KOPT-K1 (cell line): Measurements from ENCODE around the gene CLTCL1.
"Not testable (repeated sequence)": the region's sequence is repeated elsewhere in the genome, so short reads cannot be mapped to it uniquely, and the experiment has no call there.

Experiments
- H3K27ac ChIP-seq: fragments of 200-600 bp; sonication (generic); 2 replicates; pipeline ENCODE4 v1.5.1; 2016; ENCODE audit warnings: antibody characterized with exemption, mild to moderate bottlenecking, low read depth, low read length; ENCODE audit not compliant: poor library complexity, severe bottlenecking
- H3K36me3 ChIP-seq: fragments of 200-600 bp; sonication (generic); 2 replicates; pipeline ENCODE4 v1.5.1; 2017; ENCODE audit warnings: antibody characterized with exemption, mild to moderate bottlenecking, low read length, moderate library complexity; ENCODE audit not compliant: insufficient read depth
- H3K9me3 ChIP-seq: fragments of 200-600 bp; sonication (generic); 2 replicates; pipeline ENCODE4 v1.5.1; 2017; ENCODE audit warnings: antibody characterized with exemption, low read length, mild to moderate bottlenecking; ENCODE audit not compliant: insufficient read depth, poor library complexity, severe bottlenecking

The CLTCL1 gene

DNA sequence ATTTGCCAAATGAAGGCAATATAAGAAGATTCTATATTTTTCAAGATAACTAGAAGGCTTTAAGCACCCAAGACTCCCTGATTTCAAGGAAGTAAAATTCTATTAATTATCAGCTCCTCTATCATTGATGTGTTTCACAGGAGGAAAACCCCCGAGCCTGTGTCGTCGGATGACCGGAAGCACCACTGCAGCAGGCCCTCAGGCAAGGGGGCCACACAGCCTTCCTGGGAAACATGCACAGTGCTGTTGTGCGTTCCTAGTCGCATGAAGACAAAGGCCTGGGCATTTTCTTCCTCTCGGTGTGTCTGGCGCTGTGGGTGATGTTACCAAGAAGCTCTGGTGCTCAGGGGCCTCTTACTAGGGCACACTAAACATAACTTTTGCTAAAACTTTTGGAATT, 16.4 kb downstream of the CLTCL1 start:
- Histone ChIP-seq H3K9me3 (no peaks in the 10 kb centered on the region), H3K27ac (no peak overlapping the region), H3K36me3 (no peaks in the 10 kb centered on the region)

DNA sequence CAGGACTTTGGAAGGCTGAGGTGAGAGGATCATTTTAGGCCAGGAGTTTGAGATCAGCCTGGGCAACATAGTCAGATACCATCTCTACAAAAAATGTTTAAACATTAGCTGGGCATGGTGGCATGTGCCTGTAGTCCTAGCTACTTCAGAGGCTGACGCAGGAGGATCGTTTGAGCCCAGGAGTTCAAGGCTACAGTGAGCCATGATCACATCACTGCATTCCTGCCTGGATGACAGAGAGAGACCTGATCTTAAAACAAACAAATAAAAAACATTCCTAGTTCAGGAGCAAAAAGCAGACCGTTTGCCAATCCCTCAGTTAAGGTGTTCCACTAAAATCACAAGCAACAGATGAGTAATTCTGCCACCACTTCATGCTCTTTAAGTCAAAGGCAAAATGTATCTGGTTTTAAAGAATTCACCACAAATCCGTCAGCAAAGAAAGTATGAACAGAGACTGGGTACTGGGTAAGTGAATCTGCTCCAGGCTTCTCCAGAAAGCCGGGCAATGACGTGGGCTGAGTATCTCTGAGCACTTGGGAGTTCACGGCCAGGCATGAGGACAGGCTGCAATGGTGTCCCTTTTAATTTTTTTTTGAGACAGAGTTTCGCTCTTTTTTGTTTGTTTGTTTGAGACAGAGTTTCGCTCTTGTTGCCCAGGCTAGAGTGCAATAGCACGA, 19.5 kb downstream of the CLTCL1 start:
- H3K9me3 ChIP-seq: peaks cover 7% of the 10 kb centered on the region
- H3K27ac ChIP-seq: no peak overlapping the region
- no peaks in the 10 kb centered on the region for H3K36me3 ChIP-seq

DNA sequence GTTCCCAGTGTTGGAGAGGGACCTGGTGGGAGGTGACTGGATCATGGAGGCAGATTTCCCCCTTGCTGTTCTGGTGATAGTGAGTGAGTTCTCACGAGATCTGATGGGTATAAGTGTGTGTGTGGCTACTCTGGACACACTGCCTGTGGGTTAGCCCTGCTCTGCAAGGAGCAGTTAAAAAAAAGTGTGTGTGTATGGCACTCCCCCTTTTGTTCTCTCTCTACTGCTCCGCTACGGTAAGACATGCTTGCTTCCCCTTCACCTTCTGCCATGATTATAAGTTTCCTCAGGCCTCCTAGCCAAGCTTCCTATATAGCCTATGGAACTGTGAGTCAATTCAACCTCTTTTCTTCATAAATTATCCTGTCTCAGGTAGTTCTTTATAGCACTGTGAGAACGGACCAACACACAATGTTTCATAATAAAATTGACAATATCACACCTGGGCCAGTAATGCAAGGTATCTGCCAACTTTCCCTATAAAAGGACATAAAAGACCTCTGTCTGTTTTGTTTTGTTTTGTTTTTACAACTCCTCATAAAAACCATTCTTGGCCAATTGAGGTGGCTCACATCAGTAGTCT, 20.2 kb downstream of the CLTCL1 start:
- peaks cover 13% of the 10 kb centered on the region for H3K9me3 ChIP-seq
- no peak overlapping the region for H3K27ac ChIP-seq
- no peaks in the 10 kb centered on the region for H3K36me3 ChIP-seq

DNA sequence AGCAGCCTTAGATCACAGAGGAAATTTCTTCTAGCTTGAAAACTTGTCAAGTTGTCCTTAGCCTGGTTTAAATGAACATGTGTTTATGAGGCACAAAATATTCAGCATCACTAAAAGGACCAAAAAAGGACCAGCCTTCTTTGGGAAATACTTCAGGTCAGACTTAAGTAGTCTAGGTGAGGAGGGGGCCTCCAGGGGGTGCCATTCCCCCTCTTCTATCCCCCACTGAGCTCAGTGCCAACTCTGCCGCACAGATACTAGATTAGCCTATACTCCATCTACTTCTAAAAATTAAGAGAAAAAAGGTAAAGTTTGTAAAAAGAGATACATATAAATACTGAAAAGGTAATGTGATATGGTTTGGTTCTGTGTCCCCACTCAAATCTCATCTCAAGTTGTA, 20.6 kb downstream of the CLTCL1 start:
- no peaks in the 10 kb centered on the region for H3K36me3 ChIP-seq
- no peak overlapping the region for H3K27ac ChIP-seq
- peaks cover 17% of the 10 kb centered on the region for H3K9me3 ChIP-seq

DNA sequence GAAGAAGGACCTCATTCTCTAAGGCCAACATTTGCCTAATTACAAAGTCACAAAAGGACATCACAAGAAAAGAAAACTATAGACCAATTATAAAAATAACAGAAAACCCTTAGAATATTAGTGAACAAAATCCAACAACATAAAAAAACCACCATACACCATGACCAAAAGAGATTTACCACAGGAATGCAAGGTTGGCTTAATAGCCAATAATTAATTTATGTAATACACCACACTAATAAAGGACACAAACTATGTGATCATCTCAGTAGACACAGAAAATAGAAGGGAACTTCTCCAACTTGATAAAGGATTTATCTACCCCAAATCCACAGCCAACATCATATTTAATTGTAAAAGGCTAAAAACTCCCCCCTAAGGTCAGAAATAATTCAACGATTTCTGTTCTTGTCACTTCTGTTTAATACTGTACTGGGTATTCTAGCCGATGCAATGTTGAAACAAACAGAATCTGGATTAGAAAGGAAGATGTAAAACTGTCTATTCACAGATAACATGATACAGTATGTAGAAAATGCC, 24.9 kb downstream of the CLTCL1 start:
- H3K27ac ChIP-seq: no peak overlapping the region
- no peaks in the 10 kb centered on the region for H3K36me3 ChIP-seq
- H3K9me3 ChIP-seq: peaks cover 22% of the 10 kb centered on the region

DNA sequence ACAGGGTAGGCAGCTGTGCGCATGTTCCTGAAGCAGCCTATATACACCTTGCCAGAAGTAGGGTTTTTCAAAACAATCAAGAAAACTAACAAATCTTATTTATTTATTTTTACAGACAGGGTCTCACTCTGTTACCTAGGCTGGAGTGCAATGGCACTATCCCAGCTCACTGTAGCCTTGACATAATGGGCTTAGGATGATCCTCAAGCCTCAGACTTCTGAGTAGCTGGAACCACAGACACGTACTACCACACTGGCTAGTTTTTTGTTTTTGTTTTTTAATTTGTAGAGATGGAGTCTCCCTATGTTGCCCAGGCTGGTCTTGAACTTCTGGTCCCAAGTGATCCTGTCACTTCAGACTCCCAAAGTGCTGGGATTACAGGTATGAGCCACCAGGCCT, 25.7 kb downstream of the CLTCL1 start:
- no peak overlapping the region for H3K27ac ChIP-seq
- peaks cover 22% of the 10 kb centered on the region for H3K9me3 ChIP-seq
- no peaks in the 10 kb centered on the region for H3K36me3 ChIP-seq

DNA sequence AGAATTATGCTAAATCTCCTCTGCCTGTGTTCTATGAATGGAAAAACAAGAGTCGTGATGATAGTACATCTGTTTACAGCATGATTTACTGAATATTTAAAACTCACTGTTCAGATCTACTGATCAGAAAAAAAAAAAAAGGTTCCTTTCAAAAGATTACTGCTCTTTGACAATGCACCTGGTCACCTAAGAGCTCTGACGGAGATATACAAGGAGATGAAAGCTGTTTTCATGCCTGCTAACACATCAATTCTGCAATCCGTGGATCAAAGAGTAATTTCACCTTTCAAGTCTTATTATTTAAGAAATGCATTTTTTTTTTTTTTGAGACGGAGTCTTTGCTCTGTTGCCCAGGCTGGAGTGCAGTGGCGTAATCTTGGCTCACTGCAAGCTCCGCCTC, 30.7 kb downstream of the CLTCL1 start:
- Histone ChIP-seq H3K36me3 (no peaks in the 10 kb centered on the region), H3K9me3 (peaks cover 12% of the 10 kb centered on the region)

DNA sequence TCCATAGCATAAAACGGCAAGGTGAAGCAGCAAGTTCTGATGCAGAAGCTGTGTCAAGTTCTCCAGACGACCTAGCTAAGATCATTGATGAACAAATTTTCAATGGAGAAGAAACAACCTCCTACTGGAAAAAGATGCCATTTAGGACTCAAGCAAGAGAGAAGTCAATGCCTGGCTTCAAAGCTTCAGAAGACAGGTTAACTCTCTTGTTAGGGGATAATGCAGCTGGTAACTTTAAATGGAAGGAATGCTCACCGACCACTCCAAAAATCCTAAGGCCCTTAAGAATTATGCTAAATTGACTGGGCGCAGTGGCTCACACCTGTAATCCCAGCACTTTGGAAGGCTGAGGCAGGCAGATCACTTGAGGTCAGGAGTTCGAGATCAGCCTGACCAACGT, 31.3 kb downstream of the CLTCL1 start:
- Histone ChIP-seq H3K27ac (peak overlapping the region; percentile 62), H3K9me3 (peaks cover 11% of the 10 kb centered on the region), H3K36me3 (no peaks in the 10 kb centered on the region)

More for the DNA sequence above, 30.7 kb downstream of the CLTCL1 start:
- no peak overlapping the region for H3K27ac ChIP-seq

DNA sequence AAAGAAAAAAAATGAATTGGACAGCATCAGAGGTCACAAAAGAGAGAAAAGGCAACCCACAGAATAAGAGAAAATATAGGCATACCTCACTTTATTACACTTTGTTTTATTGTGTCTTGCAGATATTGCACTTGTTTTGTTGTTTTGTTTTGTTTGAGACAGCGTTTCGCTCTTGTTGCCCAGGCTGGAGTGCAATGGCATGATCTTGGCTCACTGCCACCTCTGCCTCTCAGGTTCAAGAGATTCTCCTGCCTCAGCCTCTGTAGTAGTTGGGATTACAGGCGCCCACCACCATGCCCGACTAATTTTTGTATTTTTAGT, 32.6 kb downstream of the CLTCL1 start:
- H3K36me3 ChIP-seq: not testable (repeated sequence)
- Histone ChIP-seq H3K9me3 (peaks cover 17% of the 10 kb centered on the region), H3K27ac (peak overlapping the region; percentile 62)

DNA sequence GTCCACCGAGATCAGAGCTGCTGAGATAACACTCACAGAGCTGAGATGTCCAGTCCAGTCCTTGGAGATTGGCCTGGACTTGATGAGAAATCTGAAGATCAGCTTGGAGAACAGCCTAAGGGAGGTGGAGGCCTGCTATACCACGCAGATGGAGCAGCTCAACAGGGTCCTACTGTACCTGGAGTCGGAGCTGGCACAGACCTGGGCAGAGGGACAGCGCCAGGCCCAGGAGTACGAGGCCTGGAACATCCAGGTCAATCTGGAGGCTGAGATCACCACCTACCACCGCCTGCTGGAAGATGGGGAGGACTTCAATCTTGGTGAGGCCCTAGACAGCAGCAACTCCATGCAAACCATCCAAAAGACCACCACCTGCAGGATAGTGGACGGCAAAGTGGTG, 33.1 kb downstream of the CLTCL1 start:
- H3K9me3 ChIP-seq: peaks cover 17% of the 10 kb centered on the region
- H3K36me3 ChIP-seq: no peaks in the 10 kb centered on the region

DNA sequence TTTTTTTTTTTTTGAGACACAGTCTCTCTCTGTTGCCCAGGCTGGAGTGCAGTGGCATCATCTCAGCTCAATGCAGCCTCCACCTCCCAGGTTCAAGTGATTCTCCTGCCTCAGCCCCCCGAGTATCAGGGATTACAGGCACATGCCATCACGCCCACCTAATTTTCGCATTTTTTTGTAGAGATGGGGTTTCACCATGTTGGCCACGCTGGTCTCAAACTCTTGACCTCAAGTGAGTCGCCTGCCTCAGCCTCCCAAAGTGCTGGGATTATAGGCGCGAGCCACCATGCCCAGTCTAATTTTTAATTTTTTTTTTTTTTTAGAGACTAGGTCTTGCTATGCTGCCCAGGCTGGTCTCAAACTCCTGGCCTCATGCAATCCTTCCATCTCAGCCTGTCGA, 35.2 kb downstream of the CLTCL1 start:
- peaks cover 17% of the 10 kb centered on the region for H3K9me3 ChIP-seq
- not testable (repeated sequence) for H3K27ac ChIP-seq, H3K36me3 ChIP-seq

More for the DNA sequence above, 33.1 kb downstream of the CLTCL1 start:
- no peak overlapping the region for H3K27ac ChIP-seq

DNA sequence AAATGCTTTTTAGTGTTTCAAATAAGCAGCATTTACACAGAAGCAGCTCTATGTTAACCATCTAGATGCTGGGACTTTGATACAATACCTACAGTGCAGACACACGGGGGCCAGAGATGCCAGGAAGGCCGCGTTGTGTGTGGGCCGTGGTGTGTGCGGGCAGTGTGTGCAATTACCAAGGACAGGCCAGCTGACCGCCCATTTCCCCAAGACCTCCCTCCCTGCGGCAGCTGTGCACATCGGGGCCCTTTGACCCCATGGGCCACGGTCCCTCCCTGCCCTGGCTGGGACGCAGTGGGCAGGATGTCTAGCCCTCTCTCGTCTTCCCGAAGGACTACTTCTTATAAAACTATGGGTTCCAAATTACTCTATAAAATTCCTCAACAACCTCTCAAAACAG, 38.4 kb downstream of the CLTCL1 start:
- no peaks in the 10 kb centered on the region for H3K36me3 ChIP-seq
- peaks cover 12% of the 10 kb centered on the region for H3K9me3 ChIP-seq
- H3K27ac ChIP-seq: no peak overlapping the region

DNA sequence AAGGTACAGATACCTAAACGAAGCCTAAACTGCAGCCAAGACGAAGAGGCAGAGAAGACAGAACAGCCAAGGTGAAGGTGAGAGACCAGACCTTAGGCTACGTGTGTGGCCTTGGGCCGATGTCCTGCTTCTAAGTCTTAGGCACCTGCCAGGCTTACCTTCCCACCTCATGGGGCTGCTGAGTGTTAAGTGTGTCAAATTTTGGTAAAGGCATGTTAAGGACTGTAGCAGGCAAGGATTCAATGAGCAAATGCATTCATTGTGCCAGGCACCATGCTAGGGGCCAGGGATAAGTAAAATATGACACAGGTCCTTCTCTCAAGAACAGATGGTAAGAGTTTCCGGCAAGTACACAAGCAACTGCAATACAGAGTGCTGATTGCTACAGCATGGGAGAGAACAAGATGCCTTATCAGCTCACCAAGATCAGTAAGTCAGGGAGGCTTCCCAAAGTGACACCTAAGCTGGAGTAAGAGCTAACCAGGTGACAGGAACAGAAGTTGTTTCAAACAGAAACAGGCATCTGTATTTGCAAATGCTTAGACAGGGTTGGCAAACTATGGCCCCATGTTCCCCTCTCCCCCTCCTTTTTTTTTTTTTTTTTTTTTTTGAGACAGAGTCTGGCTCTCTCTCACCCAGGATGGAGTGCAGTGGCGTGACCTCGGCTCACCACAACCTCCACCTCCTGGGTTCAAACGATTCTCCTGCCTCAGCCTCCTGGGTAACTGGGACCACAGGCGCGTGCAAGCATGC, 46.7 kb downstream of the CLTCL1 start:
- Histone ChIP-seq H3K36me3 (no peaks in the 10 kb centered on the region), H3K27ac (peak overlapping the region; percentile 34), H3K9me3 (no peaks in the 10 kb centered on the region)

DNA sequence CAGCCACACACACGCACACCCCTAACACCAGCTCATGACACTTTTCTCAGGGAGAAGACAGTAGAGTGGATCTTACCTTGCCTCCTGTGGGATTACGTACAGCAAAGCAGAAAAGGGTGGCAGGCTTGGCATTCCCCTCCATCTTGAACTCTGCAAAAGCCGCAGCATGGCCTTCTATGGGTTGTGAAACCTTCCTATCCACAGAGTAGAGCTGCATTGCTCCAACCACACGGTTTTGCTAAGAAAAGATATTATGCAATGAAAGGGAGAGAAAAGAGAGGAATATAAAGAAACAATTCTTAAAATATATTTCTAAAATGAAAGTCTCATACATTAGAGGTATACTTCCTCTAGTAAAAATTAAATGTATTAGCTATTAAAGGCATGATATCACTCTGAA, 48.8 kb downstream of the CLTCL1 start:
- H3K27ac ChIP-seq: no peak overlapping the region
- H3K9me3 ChIP-seq: no peaks in the 10 kb centered on the region

DNA sequence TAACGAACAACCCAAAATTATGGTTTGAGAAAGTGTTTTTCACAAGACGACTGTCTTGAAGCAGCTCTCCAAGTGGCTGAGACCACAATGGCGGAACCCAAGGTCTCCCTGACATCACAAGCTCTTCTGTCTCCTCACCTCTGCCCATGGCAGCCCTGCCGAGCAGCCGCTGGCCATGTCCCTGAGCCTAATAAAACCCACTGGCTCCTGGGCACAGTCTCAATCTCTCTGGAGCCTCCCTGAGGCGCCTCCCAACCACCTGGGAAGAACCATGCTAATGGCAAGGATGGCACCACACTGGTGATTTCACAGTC, 50.0 kb downstream of the CLTCL1 start:
- H3K9me3 ChIP-seq: no peaks in the 10 kb centered on the region
- H3K36me3 ChIP-seq: no peaks in the 10 kb centered on the region
- no peak overlapping the region for H3K27ac ChIP-seq

More for the DNA sequence above, 48.8 kb downstream of the CLTCL1 start:
- no peaks in the 10 kb centered on the region for H3K36me3 ChIP-seq
